Tibial nerve (tissue), 4 donors: ENCODE results near the gene ANO2. TPM values are rescaled to one million over a fixed set of nuclear protein-coding genes. Genes with fewer than 3 reads are reported as not detected.
A peak's percentile ranks its signal among the peaks of the same experiment; 100 is the strongest.

Source experiments
- DNase-seq, 2 donors: peaks; one replicate each; pipeline ENCODE4 v3.0.0-alpha.2; 2019; ENCODE audit warnings: low spot score in 2 of 2
- H3K27ac ChIP-seq, 4 donors: fragments of 200-600 bp; sonication (generic) in 3 of 4; one replicate each; pipeline ENCODE4 v1.5.1; 2017 to 2019; ENCODE audit warnings: mild to moderate bottlenecking in 1 of 4
- H3K27me3 ChIP-seq, 2 donors: fragments of 200-600 bp; sonication (generic) in 1 of 2; one replicate each; pipeline versions ENCODE4 v1.5.1 to v1.6.0; 2017 to 2019
- H3K36me3 ChIP-seq, 3 donors: fragments of 200-600 bp; sonication (generic); one replicate each; pipeline ENCODE4 v1.5.1; 2018 to 2019
- H3K4me1 ChIP-seq, 4 donors: fragments of 200-600 bp; sonication (generic) in 3 of 4; one replicate each; pipeline ENCODE4 v1.5.1; 2017 to 2019
- H3K4me3 ChIP-seq, 4 donors: fragments of 200-600 bp; sonication (generic) in 3 of 4; one replicate each; pipeline ENCODE4 v1.5.1; 2017 to 2019; ENCODE audit warnings: mild to moderate bottlenecking in 1 of 4, moderate library complexity in 1 of 4
- H3K9me3 ChIP-seq, 4 donors: fragments of 200-600 bp; sonication (generic) in 3 of 4; one replicate each; pipeline ENCODE4 v1.5.1; 2017 to 2019
- EP300 ChIP-seq, 2 donors: sonication (generic); formaldehyde crosslinking; IDR thresholded peaks; one replicate each; pipeline ENCODE4 v1.6.1; 2017; ENCODE audit warnings: antibody characterized with exemption in 2 of 2, mild to moderate bottlenecking in 1 of 2
- POLR2A ChIP-seq, 2 donors: fragments of 450-650 bp; IDR thresholded peaks; one replicate each; pipeline ENCODE4 v1.6.1; 2017; ENCODE audit warnings: antibody characterized with exemption in 2 of 2, mild to moderate bottlenecking in 2 of 2, moderate library complexity in 2 of 2
- WGBS, 2 donors: methylation state at CpG; one replicate each; pipeline ENCODE4 v1.1.5; 2018; 5-methylcytosine and 5-hydroxymethylcytosine counted together
- total RNA-seq, 4 donors: library from RNA; depleted of rRNA; stranded (reverse); fragments of >200 nt; gene quantifications; one replicate each; pipeline ENCODE4 v1.1.0, GENCODE V29; 2016
- TF ChIP-seq, protein P1 (sequence below), 5 experiments: fragments of 200-600 bp in 3 of 5; fragments of 450-650 bp in 2 of 5; sonication (generic) in 3 of 5; IDR thresholded peaks; one replicate each; pipeline ENCODE4 v1.5.1; 2016 to 2019; ENCODE audit warnings: antibody characterized with exemption in 5 of 5, mild to moderate bottlenecking in 3 of 5, moderate library complexity in 2 of 5

ANO2 gene
- total RNA-seq, 4 donors from 2014 or later, result 13.8 to 23.2 (median 21.3) TPM

DNA sequence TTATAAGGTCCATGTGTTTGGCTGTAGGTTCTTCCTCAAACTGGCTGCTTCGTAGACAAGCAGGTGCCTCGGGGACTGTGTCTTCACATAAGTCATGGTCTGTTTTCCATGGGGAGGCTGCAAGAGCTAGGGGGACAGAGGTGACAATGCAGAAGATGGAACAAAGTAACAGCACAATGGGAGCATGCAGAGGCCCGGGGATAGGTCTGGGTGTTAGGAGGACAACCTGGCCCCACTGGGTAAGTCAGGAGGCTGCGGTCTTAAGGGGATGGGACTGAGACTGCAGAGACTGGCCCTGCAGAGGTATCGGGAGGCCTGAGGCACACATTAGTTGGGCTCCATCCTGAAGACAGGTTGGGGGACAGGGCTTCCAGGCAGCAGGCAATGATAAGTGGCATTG, 424.2 kb downstream of the ANO2 start:
- WGBS, 2 donors, result 91% methylated on average over 5 of the region's 5 CpGs
- Histone ChIP-seq H3K9me3 (no peaks in the 10 kb centered on the region), H3K36me3 (no peaks in the 10 kb centered on the region), H3K4me1 (no peaks in the 10 kb centered on the region), H3K27me3 (no peaks in the 10 kb centered on the region), H3K4me3 (no peak overlapping the region), H3K27ac (no peak overlapping the region)
- TF ChIP-seq EP300 (IDR thresholded peaks at IDR 0.05), result no peak
- TF ChIP-seq POLR2A (IDR thresholded peaks at IDR 0.05), result no peak
- TF ChIP-seq, protein P1, sequence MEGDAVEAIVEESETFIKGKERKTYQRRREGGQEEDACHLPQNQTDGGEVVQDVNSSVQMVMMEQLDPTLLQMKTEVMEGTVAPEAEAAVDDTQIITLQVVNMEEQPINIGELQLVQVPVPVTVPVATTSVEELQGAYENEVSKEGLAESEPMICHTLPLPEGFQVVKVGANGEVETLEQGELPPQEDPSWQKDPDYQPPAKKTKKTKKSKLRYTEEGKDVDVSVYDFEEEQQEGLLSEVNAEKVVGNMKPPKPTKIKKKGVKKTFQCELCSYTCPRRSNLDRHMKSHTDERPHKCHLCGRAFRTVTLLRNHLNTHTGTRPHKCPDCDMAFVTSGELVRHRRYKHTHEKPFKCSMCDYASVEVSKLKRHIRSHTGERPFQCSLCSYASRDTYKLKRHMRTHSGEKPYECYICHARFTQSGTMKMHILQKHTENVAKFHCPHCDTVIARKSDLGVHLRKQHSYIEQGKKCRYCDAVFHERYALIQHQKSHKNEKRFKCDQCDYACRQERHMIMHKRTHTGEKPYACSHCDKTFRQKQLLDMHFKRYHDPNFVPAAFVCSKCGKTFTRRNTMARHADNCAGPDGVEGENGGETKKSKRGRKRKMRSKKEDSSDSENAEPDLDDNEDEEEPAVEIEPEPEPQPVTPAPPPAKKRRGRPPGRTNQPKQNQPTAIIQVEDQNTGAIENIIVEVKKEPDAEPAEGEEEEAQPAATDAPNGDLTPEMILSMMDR (IDR thresholded peaks at IDR 0.05), result no peak
- DNase-seq, result no peak

DNA sequence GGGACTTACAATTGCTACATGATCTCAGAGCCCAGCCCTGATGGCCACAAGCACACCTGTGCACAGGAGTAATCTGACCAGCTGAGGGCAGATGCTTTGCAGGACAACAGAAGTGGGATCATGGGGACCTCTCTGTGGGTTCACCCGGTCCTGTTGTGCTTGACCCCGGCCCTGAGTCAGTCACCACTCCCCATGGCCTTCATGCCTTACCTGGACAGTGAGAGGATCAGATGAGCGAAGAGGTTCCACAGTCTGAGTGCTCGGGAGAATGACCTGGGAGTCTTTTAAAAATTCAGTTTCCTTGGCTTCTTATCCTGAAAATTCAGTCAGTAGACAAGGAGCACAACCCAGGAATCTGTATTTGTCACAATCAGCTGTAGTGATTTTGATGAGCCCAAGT, 425.0 kb downstream of the ANO2 start:
- no peaks in the 10 kb centered on the region for H3K4me1 ChIP-seq
- H3K4me3 ChIP-seq, result no peak overlapping the region
- no peaks in the 10 kb centered on the region for H3K36me3 ChIP-seq
- no peak for DNase-seq
- WGBS, 2 donors, result 91 to 93% methylated on average over 4 of the region's 4 CpGs
- H3K27me3 ChIP-seq, result no peaks in the 10 kb centered on the region
- H3K27ac ChIP-seq, result no peak overlapping the region
- no peaks in the 10 kb centered on the region for H3K9me3 ChIP-seq
- no peak for TF ChIP-seq EP300 (IDR thresholded peaks at IDR 0.05)
- no peak for TF ChIP-seq POLR2A (IDR thresholded peaks at IDR 0.05)
- TF ChIP-seq, protein P1 (IDR thresholded peaks at IDR 0.05), result no peak

DNA sequence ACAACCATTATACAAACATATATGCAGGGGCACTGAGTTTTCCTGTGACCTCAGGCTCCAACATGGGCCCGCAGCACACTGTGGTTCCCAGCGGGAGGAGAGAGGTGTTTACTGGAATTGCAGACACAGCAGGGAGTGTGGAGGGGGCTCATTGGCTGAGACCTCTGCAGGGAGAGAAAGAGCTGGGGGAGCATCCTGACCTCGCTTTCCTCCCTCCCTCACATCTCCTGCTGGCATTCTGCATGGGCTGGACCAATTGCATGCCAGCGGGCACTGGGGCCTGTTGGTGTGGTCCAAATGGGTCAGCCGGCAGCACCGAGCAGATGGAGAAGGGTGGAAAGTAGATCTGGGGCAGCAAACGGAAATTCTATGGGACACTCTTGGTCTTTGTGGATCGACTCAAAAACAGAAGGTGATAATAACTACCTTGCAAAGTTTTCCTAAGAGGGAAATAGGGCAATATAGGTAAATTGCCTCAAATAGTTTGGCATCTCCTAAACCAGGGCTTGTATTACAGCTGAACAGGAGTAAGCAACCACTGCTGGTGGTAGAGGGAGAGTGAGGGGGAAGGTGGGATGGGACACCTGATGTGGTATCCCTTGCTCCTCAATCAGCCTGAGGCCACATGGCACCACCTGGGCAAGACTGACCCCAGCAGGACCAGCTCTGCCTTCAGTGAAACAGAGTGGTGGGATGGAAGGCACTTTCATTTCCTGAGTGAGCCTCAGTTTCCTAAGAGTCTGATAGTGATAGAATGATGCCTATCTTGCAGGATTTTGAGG, 426.3 kb downstream of the ANO2 start:
- no peak for TF ChIP-seq POLR2A (IDR thresholded peaks at IDR 0.05)
- TF ChIP-seq EP300 (IDR thresholded peaks at IDR 0.05), result no peak
- TF ChIP-seq, protein P1 (IDR thresholded peaks at IDR 0.05), result no peak
- Histone ChIP-seq H3K27me3 (no peaks in the 10 kb centered on the region), H3K4me1 (no peaks in the 10 kb centered on the region), H3K9me3 (no peaks in the 10 kb centered on the region), H3K36me3 (no peaks in the 10 kb centered on the region), H3K27ac (no peak overlapping the region), H3K4me3 (no peak overlapping the region)
- DNase-seq, result peak in 1 of 2 donors; percentile 2
- WGBS, 2 donors, result 78 to 79% methylated on average over 8 of the region's 8 CpGs

DNA sequence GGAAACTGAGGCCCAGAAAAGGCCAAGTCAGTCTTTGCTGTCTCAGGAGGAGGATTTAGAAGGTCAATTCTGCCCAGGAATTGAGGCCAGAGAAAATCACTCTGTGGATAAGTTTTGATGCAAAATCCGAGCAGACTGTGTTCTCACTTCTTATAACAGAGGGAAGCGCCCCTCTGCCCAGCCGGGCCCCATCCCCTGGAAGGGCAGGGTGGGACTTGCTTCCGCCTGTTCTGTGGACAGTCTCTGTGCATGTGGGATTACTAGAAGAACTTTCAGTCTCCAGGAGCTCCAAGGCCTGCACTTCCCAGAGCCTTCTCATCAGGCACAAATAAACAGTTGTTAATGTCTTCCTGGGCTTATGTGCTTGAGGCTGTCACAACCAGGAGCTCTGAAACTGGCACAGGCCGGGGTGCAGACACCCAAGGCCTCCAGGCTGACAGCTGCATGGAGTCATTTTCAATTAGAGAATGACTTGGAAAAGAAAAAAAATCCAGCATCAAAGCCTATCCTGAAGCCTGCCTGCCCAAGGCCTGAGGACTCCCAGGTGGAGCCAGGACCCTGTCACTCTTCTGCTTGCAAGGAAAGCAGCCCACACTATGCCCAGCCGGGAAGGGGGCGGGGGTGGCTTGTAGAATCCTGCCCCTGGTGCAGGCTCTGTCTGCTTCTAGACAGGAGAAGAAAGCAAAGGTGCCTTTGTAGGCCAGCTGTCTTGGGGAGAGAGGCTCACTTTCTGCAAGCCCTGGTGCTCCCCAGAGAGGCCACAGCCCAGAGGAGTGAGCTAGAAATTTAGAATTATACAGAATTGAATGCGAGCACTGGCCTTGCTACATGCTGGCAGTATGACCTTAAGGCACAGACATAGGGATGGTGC, 428.5 kb downstream of the ANO2 start:
- no peak for DNase-seq
- H3K27me3 ChIP-seq, result no peaks in the 10 kb centered on the region
- peaks cover 0 to 1% (median 0%) of the 10 kb centered on the region in 4 donors for H3K4me1 ChIP-seq
- no peak overlapping the region for H3K4me3 ChIP-seq
- WGBS, 2 donors, result 78 to 79% methylated on average over 8 of the region's 8 CpGs
- H3K9me3 ChIP-seq, result no peaks in the 10 kb centered on the region
- no peaks in the 10 kb centered on the region for H3K36me3 ChIP-seq
- H3K27ac ChIP-seq, result no peak overlapping the region
- no peak for TF ChIP-seq POLR2A (IDR thresholded peaks at IDR 0.05)
- TF ChIP-seq EP300 (IDR thresholded peaks at IDR 0.05), result no peak
- TF ChIP-seq, protein P1 (IDR thresholded peaks at IDR 0.05), result no peak

GRCh38 chr12:5515458-5515857, 429.6 kb downstream of the ANO2 start:
- Histone ChIP-seq H3K27me3 (no peaks in the 10 kb centered on the region), H3K27ac (no peak overlapping the region), H3K4me3 (no peak overlapping the region), H3K9me3 (no peaks in the 10 kb centered on the region), H3K36me3 (no peaks in the 10 kb centered on the region), H3K4me1 (peaks cover 0 to 5% (median 1%) of the 10 kb centered on the region in 4 donors)
- DNase-seq, result no peak
- TF ChIP-seq, protein P1 (IDR thresholded peaks at IDR 0.05), result no peak
- no peak for TF ChIP-seq EP300 (IDR thresholded peaks at IDR 0.05)
- no peak for TF ChIP-seq POLR2A (IDR thresholded peaks at IDR 0.05)
- 94 to 96% methylated on average over 1 of the region's 1 CpG for WGBS, 2 donors
